HL-60 (cell line): Measurements from ENCODE around the gene DPY19L1.

Experiments
- DNase-seq, 2 experiments: peaks; one replicate each; pipeline ENCODE4 v3.0.0-alpha.2; 2010 to 2020; ENCODE audit warnings: low read depth in 1 of 2, low spot score in 1 of 2
- H3K27ac ChIP-seq: fragments of 250-450 bp; sonication (Bioruptor Pico); replicated peaks from 2 replicates; pipeline ENCODE4 v1.5.1; 2020; ENCODE audit warnings: mild to moderate bottlenecking, moderate library complexity
- H3K27me3 ChIP-seq: fragments of 250-450 bp; sonication (Bioruptor Pico); 2 replicates; pipeline ENCODE4 v1.5.1; 2021; ENCODE audit warnings: mild to moderate bottlenecking, moderate library complexity; ENCODE audit not compliant: insufficient read depth, poor library complexity, severe bottlenecking
- H3K4me3 ChIP-seq: replicated peaks from 2 replicates; pipeline ENCODE4 v1.5.1; 2011; ENCODE audit warnings: mild to moderate bottlenecking, control low read depth, low read length; ENCODE audit not compliant: insufficient read depth
- GABPA ChIP-seq: IDR thresholded peaks from 2 replicates; pipeline ENCODE4 v1.6.1; 2012; ENCODE audit warnings: low read depth
- POLR2AphosphoS5 ChIP-seq: IDR thresholded peaks from 2 replicates; pipeline ENCODE4 v1.6.1; 2012; ENCODE audit warnings: low read depth
- SPI1 ChIP-seq: IDR thresholded peaks from 2 replicates; pipeline ENCODE4 v1.6.1; 2012; ENCODE audit warnings: low read depth, mild to moderate bottlenecking, borderline replicate concordance
- TF ChIP-seq, protein P1 (sequence below): IDR thresholded peaks from one replicate; pipeline ENCODE4 v1.5.1; 2011; ENCODE audit warnings: low read length, control low read depth, inconsistent platforms; ENCODE audit not compliant: insufficient read depth
- TF ChIP-seq, protein P2 (sequence below): IDR thresholded peaks from 2 replicates; pipeline ENCODE4 v1.6.1; 2012; ENCODE audit warnings: low read depth; ENCODE audit not compliant: insufficient replicate concordance

Gene DPY19L1

DNA sequence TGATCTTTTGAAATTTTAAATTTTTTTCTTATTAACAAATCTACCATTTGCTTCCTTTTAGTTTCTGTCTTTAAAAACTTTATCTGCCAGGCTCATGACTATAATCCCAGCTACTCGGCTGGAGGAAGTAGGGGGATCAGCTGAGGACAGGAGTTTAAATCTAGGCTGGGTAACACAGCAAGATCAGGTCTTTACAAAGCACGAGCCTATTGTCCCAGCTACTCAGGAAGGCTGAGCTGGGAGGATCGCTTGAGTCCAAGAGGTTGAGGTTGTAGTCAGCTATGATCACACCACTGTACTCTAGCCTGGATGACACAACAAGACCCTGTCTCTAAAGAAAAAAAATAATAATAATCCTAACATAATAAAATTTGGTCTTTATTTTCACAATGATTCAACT lies 17.5 kb downstream of the DPY19L1 start:
- H3K4me3 ChIP-seq: no peak overlapping the region
- no peak for DNase-seq
- H3K27me3 ChIP-seq: no peaks in the 10 kb centered on the region
- TF ChIP-seq POLR2AphosphoS5: no peak
- TF ChIP-seq, protein P1, sequence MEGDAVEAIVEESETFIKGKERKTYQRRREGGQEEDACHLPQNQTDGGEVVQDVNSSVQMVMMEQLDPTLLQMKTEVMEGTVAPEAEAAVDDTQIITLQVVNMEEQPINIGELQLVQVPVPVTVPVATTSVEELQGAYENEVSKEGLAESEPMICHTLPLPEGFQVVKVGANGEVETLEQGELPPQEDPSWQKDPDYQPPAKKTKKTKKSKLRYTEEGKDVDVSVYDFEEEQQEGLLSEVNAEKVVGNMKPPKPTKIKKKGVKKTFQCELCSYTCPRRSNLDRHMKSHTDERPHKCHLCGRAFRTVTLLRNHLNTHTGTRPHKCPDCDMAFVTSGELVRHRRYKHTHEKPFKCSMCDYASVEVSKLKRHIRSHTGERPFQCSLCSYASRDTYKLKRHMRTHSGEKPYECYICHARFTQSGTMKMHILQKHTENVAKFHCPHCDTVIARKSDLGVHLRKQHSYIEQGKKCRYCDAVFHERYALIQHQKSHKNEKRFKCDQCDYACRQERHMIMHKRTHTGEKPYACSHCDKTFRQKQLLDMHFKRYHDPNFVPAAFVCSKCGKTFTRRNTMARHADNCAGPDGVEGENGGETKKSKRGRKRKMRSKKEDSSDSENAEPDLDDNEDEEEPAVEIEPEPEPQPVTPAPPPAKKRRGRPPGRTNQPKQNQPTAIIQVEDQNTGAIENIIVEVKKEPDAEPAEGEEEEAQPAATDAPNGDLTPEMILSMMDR: no peak
- no peak for TF ChIP-seq GABPA
- TF ChIP-seq SPI1: no peak
- TF ChIP-seq, protein P2, sequence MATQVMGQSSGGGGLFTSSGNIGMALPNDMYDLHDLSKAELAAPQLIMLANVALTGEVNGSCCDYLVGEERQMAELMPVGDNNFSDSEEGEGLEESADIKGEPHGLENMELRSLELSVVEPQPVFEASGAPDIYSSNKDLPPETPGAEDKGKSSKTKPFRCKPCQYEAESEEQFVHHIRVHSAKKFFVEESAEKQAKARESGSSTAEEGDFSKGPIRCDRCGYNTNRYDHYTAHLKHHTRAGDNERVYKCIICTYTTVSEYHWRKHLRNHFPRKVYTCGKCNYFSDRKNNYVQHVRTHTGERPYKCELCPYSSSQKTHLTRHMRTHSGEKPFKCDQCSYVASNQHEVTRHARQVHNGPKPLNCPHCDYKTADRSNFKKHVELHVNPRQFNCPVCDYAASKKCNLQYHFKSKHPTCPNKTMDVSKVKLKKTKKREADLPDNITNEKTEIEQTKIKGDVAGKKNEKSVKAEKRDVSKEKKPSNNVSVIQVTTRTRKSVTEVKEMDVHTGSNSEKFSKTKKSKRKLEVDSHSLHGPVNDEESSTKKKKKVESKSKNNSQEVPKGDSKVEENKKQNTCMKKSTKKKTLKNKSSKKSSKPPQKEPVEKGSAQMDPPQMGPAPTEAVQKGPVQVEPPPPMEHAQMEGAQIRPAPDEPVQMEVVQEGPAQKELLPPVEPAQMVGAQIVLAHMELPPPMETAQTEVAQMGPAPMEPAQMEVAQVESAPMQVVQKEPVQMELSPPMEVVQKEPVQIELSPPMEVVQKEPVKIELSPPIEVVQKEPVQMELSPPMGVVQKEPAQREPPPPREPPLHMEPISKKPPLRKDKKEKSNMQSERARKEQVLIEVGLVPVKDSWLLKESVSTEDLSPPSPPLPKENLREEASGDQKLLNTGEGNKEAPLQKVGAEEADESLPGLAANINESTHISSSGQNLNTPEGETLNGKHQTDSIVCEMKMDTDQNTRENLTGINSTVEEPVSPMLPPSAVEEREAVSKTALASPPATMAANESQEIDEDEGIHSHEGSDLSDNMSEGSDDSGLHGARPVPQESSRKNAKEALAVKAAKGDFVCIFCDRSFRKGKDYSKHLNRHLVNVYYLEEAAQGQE: no peak
- H3K27ac ChIP-seq: no peak overlapping the region

DNA sequence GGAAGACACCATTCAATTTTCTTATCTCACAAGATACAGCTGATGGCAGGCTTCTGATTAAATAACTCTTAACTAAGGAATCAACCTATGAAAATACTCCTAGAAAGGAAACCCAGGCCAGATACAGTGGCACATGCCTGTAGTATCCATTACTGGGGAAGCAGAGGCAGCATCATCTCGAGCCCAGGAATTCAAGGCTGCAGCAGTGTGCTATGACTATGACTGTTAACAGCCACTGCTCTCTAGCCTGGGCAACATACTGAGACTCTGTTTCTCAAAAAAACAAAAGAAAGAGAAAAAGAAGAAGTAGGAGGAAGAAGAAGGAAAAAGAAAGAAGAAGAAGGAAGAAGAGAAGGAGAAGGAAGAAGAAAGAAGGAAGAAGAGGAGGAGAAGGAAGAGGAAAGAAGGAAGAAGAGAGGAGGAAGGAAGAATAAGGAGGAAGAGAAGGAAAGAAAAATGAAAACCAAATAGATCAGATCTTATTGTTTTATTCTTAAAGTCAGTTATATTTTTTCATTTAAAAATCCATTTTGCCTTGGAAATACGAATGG lies 18.0 kb downstream of the DPY19L1 start:
- DNase-seq: no peak
- no peaks in the 10 kb centered on the region for H3K27me3 ChIP-seq
- TF ChIP-seq, protein P1: no peak
- TF ChIP-seq POLR2AphosphoS5 (no peak), GABPA (no peak), SPI1 (no peak)
- TF ChIP-seq, protein P2: no peak
- no peak overlapping the region for H3K27ac ChIP-seq
- H3K4me3 ChIP-seq: no peak overlapping the region

DNA sequence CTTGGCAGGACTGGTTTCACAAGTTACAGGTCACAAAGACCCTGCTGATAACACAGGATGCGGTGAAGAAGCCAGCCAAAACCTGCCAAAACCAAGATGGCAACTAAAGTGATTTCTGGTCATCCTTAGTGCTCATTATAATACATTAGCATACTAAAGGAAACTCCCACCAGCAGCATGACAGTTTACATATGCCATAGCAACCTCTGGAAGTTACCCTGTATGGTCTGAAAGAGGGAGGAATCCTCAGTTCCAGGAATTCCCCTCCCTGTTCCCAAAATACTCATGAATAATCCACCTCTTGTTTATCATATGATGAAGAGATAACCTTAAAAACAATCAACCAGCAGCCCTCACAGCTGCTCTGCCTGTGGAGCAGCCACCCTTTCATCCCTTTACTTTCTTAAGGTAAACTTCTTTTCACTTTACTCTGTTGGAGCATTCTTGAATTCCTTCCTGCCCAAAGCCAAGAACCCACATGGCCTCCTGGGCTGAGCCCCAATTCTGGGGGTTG lies 21.9 kb downstream of the DPY19L1 start:
- TF ChIP-seq POLR2AphosphoS5: no peak
- TF ChIP-seq, protein P1: no peak
- TF ChIP-seq GABPA: no peak
- no peak for TF ChIP-seq SPI1
- TF ChIP-seq, protein P2: no peak
- no peak overlapping the region for H3K4me3 ChIP-seq
- no peak overlapping the region for H3K27ac ChIP-seq

More for the DNA sequence above, 21.9 kb downstream of the DPY19L1 start:
- no peak for DNase-seq
- no peaks in the 10 kb centered on the region for H3K27me3 ChIP-seq
